GM12872 (cell line): ENCODE results near the gene MEF2B.

ENCODE experiments used
- TF ChIP-seq, protein P1 (sequence below): IDR thresholded peaks from 3 replicates; pipeline ENCODE4 v1.5.1; 2011; ENCODE audit warnings: low read depth, mild to moderate bottlenecking, low read length, moderate library complexity; ENCODE audit not compliant: insufficient read depth

Gene MEF2B

DNA sequence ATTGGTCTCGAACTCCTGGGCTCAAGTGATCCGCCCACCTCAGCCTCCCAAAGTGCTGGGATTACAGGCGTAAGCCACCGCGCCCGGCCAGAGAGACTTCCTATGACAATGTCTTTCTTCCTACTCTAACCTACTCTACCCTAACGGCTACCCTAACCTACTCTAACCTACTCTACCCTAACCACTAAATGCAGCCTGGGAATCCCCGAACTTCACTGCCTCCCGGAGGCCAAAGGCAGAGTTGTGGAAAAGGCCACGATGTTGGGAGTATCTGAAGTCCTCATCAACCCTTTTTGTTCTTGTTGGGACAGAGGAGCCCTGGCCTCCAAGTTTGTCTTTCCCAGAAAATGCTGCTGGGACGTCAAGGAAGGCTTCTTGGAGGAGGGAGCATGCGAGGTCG lies 34.1 kb upstream of the MEF2B start:
- TF ChIP-seq, protein P1, sequence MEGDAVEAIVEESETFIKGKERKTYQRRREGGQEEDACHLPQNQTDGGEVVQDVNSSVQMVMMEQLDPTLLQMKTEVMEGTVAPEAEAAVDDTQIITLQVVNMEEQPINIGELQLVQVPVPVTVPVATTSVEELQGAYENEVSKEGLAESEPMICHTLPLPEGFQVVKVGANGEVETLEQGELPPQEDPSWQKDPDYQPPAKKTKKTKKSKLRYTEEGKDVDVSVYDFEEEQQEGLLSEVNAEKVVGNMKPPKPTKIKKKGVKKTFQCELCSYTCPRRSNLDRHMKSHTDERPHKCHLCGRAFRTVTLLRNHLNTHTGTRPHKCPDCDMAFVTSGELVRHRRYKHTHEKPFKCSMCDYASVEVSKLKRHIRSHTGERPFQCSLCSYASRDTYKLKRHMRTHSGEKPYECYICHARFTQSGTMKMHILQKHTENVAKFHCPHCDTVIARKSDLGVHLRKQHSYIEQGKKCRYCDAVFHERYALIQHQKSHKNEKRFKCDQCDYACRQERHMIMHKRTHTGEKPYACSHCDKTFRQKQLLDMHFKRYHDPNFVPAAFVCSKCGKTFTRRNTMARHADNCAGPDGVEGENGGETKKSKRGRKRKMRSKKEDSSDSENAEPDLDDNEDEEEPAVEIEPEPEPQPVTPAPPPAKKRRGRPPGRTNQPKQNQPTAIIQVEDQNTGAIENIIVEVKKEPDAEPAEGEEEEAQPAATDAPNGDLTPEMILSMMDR = 0 out of 3 replicates have a peak, but pooled peaks have one; percentile 8

DNA sequence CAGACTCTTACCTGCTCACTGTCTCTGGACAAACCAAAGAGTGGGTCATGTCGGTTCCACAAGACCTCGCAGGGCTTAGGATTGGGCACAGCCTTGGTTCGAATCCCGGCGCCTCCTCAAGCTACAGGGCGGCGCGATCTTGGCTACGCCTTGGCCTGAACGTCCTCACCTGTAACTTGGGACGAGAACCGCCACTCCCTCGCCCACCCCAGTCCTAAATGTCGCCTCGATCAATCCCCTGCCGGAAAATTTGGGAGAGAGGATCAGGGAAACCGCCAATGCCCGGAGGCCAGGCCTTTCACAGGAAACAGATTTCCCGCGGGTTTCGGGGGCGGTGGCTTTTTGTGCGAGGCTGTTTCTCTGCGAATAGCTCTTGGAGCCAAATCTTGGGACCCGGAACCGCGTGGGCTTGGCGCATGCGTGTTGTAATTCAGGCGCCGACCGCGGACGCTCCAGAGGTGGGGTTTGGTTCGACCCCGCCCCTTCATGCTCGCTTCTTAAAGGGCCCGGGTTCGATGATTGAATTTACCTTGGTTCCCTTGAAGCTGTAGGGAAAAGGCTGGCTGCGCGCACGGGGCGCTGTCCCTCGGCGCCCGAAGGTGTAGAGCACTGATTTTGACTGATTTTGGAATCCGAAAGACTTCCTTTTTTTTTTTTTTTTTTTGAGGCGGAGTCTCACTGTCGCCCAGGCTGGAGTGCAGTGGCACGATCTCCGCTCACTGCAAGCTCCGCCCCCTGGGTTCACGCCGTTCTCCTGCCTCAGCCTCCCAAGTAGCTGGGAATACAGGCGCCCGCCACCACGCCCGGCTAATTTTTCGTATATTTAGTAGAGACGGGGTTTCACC lies 33.2 kb upstream of the MEF2B start, which contains the start of gene NR2C2AP:
Gene NR2C2AP, minus strand, starts transcription at position 403 of the 845 bp plus-strand sequence. Its CDS starts 354 bp downstream, at position 49.
- TF ChIP-seq, protein P1 = no peak

DNA sequence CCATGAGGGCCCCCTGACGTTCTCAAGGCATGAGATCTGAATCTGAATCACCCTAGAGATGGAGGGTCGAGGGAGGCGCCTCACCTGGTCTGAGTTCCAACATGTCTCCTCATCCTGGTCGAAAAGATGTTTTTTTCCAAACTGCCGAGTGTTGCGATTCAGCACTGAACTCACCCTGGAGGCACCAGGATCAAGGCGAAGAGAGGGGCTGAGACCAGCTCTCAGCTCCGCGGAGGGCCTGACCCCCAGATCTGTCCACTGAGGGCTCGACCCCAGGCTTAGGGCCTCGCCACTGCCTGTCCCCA lies 32.6 kb upstream of the MEF2B start:
- TF ChIP-seq, protein P1 = no peak

DNA sequence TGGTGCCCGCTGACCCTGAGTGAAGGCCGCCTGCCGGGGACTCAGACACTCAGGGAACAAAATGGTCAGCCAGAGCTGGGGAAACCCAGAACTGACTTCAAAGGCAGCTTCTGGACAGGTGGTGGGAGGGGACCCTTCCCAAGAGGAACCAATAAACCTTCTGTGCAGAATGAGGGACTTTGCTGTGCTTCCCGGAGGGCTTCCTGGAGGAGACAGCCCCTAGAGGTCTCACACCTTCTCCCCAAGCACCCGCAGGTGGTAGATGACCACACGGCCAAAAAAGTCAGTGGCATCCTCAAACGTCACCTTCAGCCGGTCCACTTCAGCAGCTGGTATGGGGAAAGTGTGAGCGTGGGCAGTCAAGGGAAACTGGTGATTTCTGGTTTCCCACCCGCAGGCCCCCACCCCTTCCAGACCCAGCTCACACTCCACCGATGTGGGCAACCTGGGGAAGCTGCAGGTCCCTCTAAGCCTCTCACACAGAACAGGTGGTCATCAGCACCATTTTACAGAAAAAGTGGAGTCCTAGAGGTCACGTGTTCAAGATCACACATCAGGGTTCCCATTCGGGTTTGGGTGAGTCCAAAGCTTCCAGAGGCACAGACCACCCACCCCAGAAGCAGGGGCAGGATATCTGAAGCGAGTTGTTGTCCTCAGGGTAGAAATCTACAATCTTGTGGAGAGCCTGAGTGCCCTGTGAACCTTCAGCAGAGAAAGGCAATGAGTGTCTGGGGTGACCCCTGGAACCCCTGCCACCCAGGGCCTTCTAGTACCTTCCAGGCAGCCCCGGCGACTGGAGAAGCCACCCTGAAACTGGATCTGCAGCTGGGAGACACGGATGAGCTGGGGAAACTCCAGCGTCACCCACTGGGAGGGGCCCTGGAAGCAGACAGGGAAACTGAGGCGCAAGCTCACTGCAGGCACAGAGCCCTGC lies 31.9 kb upstream of the MEF2B start:
- TF ChIP-seq, protein P1 = no peak

DNA sequence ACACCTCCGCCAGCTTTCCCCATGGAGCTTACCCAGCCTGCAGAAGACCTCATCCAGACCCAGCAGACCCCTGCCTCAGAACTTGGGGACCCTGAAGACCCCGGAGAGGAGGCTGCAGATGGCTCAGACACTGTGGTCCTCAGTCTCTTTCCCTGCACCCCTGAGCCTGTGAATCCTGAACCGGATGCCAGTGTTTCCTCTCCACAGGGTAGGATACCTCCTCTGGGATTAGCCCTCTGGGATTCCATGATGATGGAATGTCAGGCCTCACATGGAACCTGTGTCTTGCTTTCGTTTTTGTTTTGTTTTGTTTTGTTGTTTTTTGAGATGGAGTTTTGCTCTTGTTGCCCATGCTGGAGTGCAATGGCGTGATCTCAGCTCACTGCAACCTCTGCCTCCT lies 23.9 kb upstream of the MEF2B start:
- TF ChIP-seq, protein P1 = no peak

DNA sequence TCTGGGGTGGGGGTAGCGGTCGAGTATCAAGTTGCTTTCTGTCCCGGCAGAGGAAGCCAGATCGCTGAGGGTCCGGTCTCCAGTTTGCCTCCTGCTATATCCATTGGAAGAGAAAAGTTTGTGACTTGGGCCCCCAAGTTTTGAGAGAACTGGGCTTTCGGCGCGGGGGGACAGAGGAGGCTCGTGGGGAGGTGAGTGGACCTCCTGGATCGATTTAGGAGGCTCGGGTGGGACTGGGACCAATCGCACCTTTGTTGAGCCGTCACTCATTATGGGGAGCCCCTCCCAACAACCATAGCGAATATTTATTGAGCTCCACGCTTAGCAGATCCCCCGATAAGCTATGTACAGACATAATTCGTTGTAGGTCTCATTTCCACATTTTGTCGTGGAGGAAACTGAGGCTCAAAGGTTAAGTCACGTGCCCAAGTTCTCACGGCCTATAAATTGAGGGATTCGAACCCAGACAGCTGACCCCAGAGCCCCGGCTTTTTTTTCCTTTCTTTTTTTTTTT lies 22.9 kb upstream of the MEF2B start:
- TF ChIP-seq, protein P1 = no peak
